ENCODE measurements around the gene SORCS2. TPM values are rescaled to one million over a fixed set of nuclear protein-coding genes. Genes with fewer than 3 reads are reported as not detected.

The SORCS2 gene
- total RNA-seq, 3 donors from 2014 or later, result 0.66 to 1.3 (median 0.80) TPM

- no peak for DNase-seq (ENCODE audit: low spot score in 2 of 2)
- H3K9me3 ChIP-seq, result no peaks in the 10 kb centered on the region
- no peaks in the 10 kb centered on the region for H3K4me1 ChIP-seq
- H3K4me3 ChIP-seq, result no peak overlapping the region
- intact Hi-C loops (cut with DNase I; ENCODE audit: low total_unique reads), result no loop called here
- no peaks in the 10 kb centered on the region for H3K36me3 ChIP-seq
- H3K27ac ChIP-seq, result no peak overlapping the region
- peaks cover 0 to 5% of the 10 kb centered on the region in 2 donors for H3K27me3 ChIP-seq
- TF ChIP-seq POLR2AphosphoS5 (IDR thresholded peaks at IDR 0.05) (no peak), POLR2A (IDR thresholded peaks at IDR 0.05) (no peak)
- TF ChIP-seq, protein P1, sequence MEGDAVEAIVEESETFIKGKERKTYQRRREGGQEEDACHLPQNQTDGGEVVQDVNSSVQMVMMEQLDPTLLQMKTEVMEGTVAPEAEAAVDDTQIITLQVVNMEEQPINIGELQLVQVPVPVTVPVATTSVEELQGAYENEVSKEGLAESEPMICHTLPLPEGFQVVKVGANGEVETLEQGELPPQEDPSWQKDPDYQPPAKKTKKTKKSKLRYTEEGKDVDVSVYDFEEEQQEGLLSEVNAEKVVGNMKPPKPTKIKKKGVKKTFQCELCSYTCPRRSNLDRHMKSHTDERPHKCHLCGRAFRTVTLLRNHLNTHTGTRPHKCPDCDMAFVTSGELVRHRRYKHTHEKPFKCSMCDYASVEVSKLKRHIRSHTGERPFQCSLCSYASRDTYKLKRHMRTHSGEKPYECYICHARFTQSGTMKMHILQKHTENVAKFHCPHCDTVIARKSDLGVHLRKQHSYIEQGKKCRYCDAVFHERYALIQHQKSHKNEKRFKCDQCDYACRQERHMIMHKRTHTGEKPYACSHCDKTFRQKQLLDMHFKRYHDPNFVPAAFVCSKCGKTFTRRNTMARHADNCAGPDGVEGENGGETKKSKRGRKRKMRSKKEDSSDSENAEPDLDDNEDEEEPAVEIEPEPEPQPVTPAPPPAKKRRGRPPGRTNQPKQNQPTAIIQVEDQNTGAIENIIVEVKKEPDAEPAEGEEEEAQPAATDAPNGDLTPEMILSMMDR (IDR thresholded peaks at IDR 0.05), result no peak
These were observed 75.5 kb downstream of the SORCS2 start for GRCh38 chr4:7267829-7268228.

DNA sequence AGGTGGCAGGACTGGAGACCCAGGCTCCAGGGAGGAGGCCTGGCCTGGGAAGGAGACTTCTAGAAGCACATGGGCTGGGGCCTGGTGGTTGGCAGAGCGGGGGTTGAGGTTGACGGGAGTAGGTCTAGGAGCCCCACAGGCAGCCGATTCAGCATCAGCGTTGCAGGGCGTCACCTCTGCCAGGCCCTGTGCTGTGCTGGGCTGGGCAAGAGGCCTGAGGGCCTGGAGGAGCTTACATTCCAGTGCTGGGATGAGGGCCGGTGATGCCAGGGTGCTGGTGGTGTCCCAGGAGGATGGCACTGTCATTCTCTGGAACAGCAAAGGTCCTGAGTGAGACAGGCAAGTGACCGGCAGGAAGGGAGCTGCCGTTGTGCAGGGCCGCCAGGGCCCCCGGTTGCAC is 76.6 kb downstream of the SORCS2 start:
- TF ChIP-seq, protein P1 (IDR thresholded peaks at IDR 0.05), result no peak
- no peak for TF ChIP-seq POLR2AphosphoS5 (IDR thresholded peaks at IDR 0.05)
- TF ChIP-seq POLR2A (IDR thresholded peaks at IDR 0.05), result no peak
- Histone ChIP-seq H3K4me3 (no peak overlapping the region), H3K9me3 (no peaks in the 10 kb centered on the region), H3K4me1 (no peaks in the 10 kb centered on the region), H3K27me3 (peaks cover 0 to 5% of the 10 kb centered on the region in 2 donors), H3K27ac (no peak overlapping the region), H3K36me3 (no peaks in the 10 kb centered on the region)
- DNase-seq (ENCODE audit: low spot score in 2 of 2), result no peak
- intact Hi-C loops (cut with DNase I; ENCODE audit: low total_unique reads), result no loop called here

DNA sequence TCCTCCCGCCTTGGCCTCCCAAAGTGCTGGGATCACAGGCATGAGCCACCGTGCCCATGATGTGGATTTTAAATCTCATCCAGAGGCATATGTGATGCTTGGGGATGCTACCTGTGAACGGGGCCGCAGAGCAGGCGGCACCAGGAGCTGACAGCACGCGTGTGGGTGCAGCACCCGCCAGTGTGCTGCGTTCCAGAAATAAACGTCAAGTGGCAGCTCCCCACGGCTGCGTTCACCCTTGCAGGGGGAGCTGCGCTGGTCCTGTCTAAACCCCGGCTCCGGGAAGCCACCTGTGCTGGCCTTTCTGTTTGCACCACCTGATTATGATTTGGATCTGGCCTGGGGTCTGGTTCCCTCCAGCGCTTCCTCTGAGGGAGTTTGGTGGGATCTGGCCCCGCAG is 77.8 kb downstream of the SORCS2 start:
- Histone ChIP-seq H3K4me3 (no peak overlapping the region), H3K36me3 (no peaks in the 10 kb centered on the region), H3K27me3 (peaks cover 0 to 5% of the 10 kb centered on the region in 2 donors), H3K27ac (no peak overlapping the region), H3K4me1 (no peaks in the 10 kb centered on the region), H3K9me3 (no peaks in the 10 kb centered on the region)
- TF ChIP-seq POLR2A (IDR thresholded peaks at IDR 0.05), result no peak
- no peak for DNase-seq (ENCODE audit: low spot score in 2 of 2)
- intact Hi-C loops (cut with DNase I; ENCODE audit: low total_unique reads), result no loop called here

DNA sequence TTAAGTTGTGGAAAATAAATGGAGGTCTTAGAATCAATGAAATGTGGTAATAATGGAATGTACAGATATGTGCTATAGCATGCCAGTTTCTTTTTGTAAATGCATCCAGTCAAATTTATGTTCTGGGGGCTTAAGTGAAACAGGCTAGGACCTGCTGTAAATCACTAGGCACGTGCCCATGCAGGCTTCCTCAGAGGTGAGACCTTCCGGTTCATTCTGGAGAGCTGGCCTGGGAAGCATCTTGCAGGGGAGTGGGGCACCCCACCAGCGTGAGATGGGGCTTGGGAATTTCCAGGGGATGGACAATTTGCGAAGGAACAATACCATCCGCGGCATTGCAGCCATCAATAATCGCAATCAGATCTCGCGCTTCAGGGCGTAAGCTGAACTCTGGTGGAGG is 80.1 kb downstream of the SORCS2 start:
- TF ChIP-seq POLR2A (IDR thresholded peaks at IDR 0.05) (no peak), POLR2AphosphoS5 (IDR thresholded peaks at IDR 0.05) (no peak)
- TF ChIP-seq, protein P1 (IDR thresholded peaks at IDR 0.05), result no peak
- intact Hi-C loops (cut with DNase I; ENCODE audit: low total_unique reads), result no loop called here
- Histone ChIP-seq H3K27ac (no peak overlapping the region), H3K27me3 (peaks cover 0 to 5% of the 10 kb centered on the region in 2 donors), H3K36me3 (no peaks in the 10 kb centered on the region), H3K4me1 (no peaks in the 10 kb centered on the region), H3K9me3 (no peaks in the 10 kb centered on the region), H3K4me3 (no peak overlapping the region)
- DNase-seq (ENCODE audit: low spot score in 2 of 2), result no peak

DNA sequence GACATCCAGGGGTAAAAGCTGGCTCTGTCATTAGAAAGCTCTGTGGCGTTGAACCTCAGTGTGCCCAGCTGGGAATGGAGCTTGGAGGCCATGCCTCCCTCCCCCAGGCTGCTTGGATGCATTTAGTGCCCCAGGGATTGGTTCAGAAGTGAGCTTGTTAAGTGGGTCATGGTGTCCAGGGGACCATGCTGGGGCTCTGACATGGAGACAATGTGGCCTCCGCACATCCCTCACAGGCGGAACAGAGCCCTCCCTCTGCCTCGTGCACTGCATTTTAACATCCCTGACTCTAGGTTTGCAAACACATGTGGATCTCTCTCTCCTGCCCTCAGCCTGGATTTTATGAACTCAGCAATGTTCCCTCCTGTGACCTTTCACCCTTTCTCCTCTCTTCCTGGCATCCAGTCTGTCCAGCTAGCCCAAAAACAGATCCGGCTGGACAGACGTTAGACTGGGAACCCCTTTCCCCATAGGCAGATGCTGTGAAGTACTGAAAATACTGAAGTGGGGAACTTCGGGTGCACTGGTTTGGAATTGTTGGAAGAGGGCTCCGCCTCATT is 81.5 kb downstream of the SORCS2 start:
- Histone ChIP-seq H3K36me3 (no peaks in the 10 kb centered on the region), H3K27me3 (peaks cover 0 to 11% of the 10 kb centered on the region in 2 donors), H3K27ac (no peak overlapping the region), H3K4me3 (no peak overlapping the region), H3K4me1 (no peaks in the 10 kb centered on the region), H3K9me3 (no peaks in the 10 kb centered on the region)
- no peak for TF ChIP-seq POLR2A (IDR thresholded peaks at IDR 0.05)
- no peak for DNase-seq (ENCODE audit: low spot score in 2 of 2)
- intact Hi-C loops (cut with DNase I; ENCODE audit: low total_unique reads), result no loop called here

DNA sequence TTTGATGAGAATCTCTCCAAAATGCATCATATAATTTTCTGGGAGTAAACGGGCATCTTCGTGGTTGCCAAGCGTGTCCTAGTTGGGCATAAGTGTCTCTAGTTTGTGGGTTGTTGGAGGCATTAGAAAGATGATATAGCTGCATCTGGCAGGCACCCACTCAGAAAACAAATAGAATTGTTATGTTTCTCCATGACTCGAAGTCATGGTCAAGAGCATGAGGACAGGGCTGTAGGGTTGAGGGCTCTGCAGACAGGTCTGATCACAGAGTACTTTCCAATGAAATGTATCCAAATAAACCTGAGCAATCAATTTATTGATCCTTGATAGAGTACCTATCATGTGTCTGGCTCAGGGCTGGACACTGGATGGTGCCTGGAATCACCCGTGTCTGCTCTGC is 82.7 kb downstream of the SORCS2 start:
- H3K27ac ChIP-seq, result no peak overlapping the region
- no peaks in the 10 kb centered on the region for H3K36me3 ChIP-seq
- DNase-seq (ENCODE audit: low spot score in 2 of 2), result no peak
- TF ChIP-seq POLR2AphosphoS5 (IDR thresholded peaks at IDR 0.05) (no peak), POLR2A (IDR thresholded peaks at IDR 0.05) (no peak)
- TF ChIP-seq, protein P1 (IDR thresholded peaks at IDR 0.05), result no peak
- H3K27me3 ChIP-seq, result peaks cover 0 to 11% of the 10 kb centered on the region in 2 donors
- no peak overlapping the region for H3K4me3 ChIP-seq
- H3K9me3 ChIP-seq, result no peaks in the 10 kb centered on the region
- H3K4me1 ChIP-seq, result no peaks in the 10 kb centered on the region
- intact Hi-C loops (cut with DNase I; ENCODE audit: low total_unique reads), result no loop called here

All from breast epithelium (tissue), 4 donors.